Breast epithelium (tissue), 3 donors: ENCODE data around the gene PLEKHN1.

ENCODE experiments used
- POLR2A ChIP-seq: fragments of 450-650 bp; IDR thresholded peaks from one replicate; pipeline ENCODE4 v1.6.1; 2016; ENCODE audit warnings: antibody characterized with exemption, mild to moderate bottlenecking, moderate library complexity
- TF ChIP-seq, protein P1 (sequence below), 3 donors: fragments of 450-650 bp; IDR thresholded peaks; one replicate each; pipeline ENCODE4 v1.5.1; 2016 to 2017; ENCODE audit warnings: antibody characterized with exemption in 3 of 3, mild to moderate bottlenecking in 3 of 3, moderate library complexity in 3 of 3

DNA sequence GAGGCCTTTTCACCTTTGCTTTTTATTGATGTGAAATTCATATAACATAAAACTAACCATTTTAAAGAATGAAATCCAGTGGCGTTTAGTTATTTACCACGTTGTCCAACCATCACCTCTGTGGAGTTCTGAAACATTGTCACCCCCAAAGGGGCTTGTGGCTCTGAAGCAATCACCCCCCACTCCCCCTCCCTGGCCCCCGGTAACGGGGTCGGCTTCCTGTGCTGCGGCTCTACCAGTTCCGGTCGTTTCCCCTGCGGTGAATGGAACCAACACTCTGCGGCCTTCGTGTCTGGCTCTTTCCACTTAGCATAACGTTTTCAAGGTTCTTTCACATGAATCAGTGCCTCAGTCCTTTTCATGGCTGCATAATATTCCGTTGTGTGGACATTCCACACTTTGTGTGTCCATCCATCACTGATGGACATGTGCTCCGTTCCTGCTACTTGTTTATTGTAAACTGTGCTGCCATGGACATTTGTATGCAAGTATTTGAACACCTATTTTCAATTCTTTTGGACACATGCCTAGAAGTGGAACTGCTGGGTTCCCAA is 45.2 kb downstream of the PLEKHN1 start:
- TF ChIP-seq, protein P1, sequence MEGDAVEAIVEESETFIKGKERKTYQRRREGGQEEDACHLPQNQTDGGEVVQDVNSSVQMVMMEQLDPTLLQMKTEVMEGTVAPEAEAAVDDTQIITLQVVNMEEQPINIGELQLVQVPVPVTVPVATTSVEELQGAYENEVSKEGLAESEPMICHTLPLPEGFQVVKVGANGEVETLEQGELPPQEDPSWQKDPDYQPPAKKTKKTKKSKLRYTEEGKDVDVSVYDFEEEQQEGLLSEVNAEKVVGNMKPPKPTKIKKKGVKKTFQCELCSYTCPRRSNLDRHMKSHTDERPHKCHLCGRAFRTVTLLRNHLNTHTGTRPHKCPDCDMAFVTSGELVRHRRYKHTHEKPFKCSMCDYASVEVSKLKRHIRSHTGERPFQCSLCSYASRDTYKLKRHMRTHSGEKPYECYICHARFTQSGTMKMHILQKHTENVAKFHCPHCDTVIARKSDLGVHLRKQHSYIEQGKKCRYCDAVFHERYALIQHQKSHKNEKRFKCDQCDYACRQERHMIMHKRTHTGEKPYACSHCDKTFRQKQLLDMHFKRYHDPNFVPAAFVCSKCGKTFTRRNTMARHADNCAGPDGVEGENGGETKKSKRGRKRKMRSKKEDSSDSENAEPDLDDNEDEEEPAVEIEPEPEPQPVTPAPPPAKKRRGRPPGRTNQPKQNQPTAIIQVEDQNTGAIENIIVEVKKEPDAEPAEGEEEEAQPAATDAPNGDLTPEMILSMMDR (IDR thresholded peaks at IDR 0.05), result no peak
- no peak for TF ChIP-seq POLR2A
